GM12878 (cell line): ENCODE results near the gene ADIPOR1. TPM values are rescaled to one million over a fixed set of nuclear protein-coding genes. Genes with fewer than 3 reads are reported as not detected.

Experiments
- ATAC-seq: fragments of 200-7000 bp; cut with Tn5 transposase; 3 replicates; pipeline ENCODE4 v1.9.1; 2020; ENCODE audit warnings: mild to moderate bottlenecking, moderate library complexity
- BruUV-seq: library from RNA; stranded (reverse); fragments of 400-500 nt; replicated peaks from 2 replicates; lab custom pipeline; 2021; lab: Mats Ljungman, UMichigan
- CTCF ChIA-PET: fragments of 300-600 bp; sonication (Branson Sonifier 250); formaldehyde crosslinking; extraction: SDS; loops from one replicate; lab custom pipeline; 2021; ENCODE audit warnings: inconsistent platforms; lab: Yijun Ruan, JAX
- POLR2A ChIA-PET: fragments of 350-600 bp; formaldehyde crosslinking; extraction: SDS; loops from one replicate; lab custom pipeline; 2021; ENCODE audit warnings: inconsistent platforms; lab: Charles Lee
- RAD21 ChIA-PET: fragments of 300-600 bp; sonication (Branson Sonifier 250); formaldehyde crosslinking; loops from one replicate; lab custom pipeline; 2023; ENCODE audit warnings: antibody characterized with exemption; ENCODE audit not compliant: unreplicated experiment; lab: Charles Lee
- SMC1A ChIA-PET: fragments of 300-600 bp; sonication (Branson Sonifier 250); formaldehyde crosslinking; loops from one replicate; lab custom pipeline; 2023; ENCODE audit not compliant: unreplicated experiment, uncharacterized antibody; lab: Charles Lee
- DNase-seq: peaks from one replicate; pipeline ENCODE4 v3.0.0-alpha.2; 2011; ENCODE audit warnings: low read depth, low spot score
- FAIRE-seq: peaks from 3 replicates; lab custom pipeline; 2011; peaks lifted over from hg19 to GRCh38; lab: Jason Lieb, UNC
- H2AFZ ChIP-seq: 2 replicates; pipeline ENCODE4 v1.6.0; 2011; ENCODE audit warnings: low read depth, low read length, control low read depth; ENCODE audit not compliant: control insufficient read depth
- H3K27ac ChIP-seq: 2 replicates; pipeline ENCODE4 v1.5.1; 2011; ENCODE audit warnings: control low read depth; ENCODE audit not compliant: control insufficient read depth, insufficient read depth
- H3K27me3 ChIP-seq, 2 experiments: replicated peaks in 1 of 2; 2 replicates each; pipeline versions ENCODE4 v1.6.0 to v1.6.1; 2011; ENCODE audit warnings: low read length in 1 of 2; ENCODE audit not compliant: control insufficient read depth in 2 of 2, insufficient read depth in 2 of 2
- H3K36me3 ChIP-seq, 2 experiments: 2 replicates each; pipeline ENCODE4 v1.5.1; 2011; ENCODE audit warnings: low read length in 1 of 2; ENCODE audit not compliant: control insufficient read depth in 2 of 2, insufficient read depth in 2 of 2
- H3K4me1 ChIP-seq: 2 replicates; pipeline ENCODE4 v1.6.1; 2011; ENCODE audit warnings: mild to moderate bottlenecking, low read length, moderate library complexity, mixed read lengths; ENCODE audit not compliant: control insufficient read depth, insufficient read depth
- H3K4me2 ChIP-seq: 2 replicates; pipeline ENCODE4 v1.6.0; 2011; ENCODE audit warnings: control low read depth; ENCODE audit not compliant: control insufficient read depth, insufficient read depth
- H3K4me3 ChIP-seq: fragments of 200-600 bp; sonication (generic); 2 replicates; pipeline ENCODE4 v1.5.1; 2016
- H3K79me2 ChIP-seq: 2 replicates; pipeline ENCODE4 v1.6.0; 2011; ENCODE audit warnings: low read length; ENCODE audit not compliant: control insufficient read depth, insufficient read depth
- H3K9ac ChIP-seq: 2 replicates; pipeline ENCODE4 v1.8.0; 2011; ENCODE audit warnings: low read length, control low read depth, mixed read lengths; ENCODE audit not compliant: control insufficient read depth, insufficient read depth
- H3K9me3 ChIP-seq: replicated peaks from 3 replicates; pipeline ENCODE4 v1.5.1; 2011; ENCODE audit warnings: mild to moderate bottlenecking, low read length; ENCODE audit not compliant: control insufficient read depth, insufficient read depth
- H4K20me1 ChIP-seq: 2 replicates; pipeline ENCODE4 v1.6.0; 2011; ENCODE audit not compliant: control insufficient read depth, insufficient read depth
- BCL11A ChIP-seq: IDR thresholded peaks from 2 replicates; pipeline ENCODE4 v1.6.1; 2011; ENCODE audit warnings: low read depth, low read length
- BRCA1 ChIP-seq: IDR thresholded peaks from 2 replicates; pipeline ENCODE4 v1.6.1; 2011; ENCODE audit warnings: low read depth, low read length, improper control_type of control experiment
- DPF2 ChIP-seq: fragments of 450-650 bp; IDR thresholded peaks from 2 replicates; pipeline ENCODE4 v1.6.1; 2017; ENCODE audit warnings: mild to moderate bottlenecking
- ESRRA ChIP-seq: IDR thresholded peaks from 2 replicates; pipeline ENCODE4 v1.6.1; 2012; ENCODE audit warnings: mild to moderate bottlenecking, low read length, improper control_type of control experiment
- PAX8 ChIP-seq: fragments of 450-650 bp; IDR thresholded peaks from 2 replicates; pipeline ENCODE4 v1.6.1; 2017; ENCODE audit warnings: mild to moderate bottlenecking, moderate library complexity
- RBBP5 ChIP-seq: fragments of 200-600 bp; sonication (generic); conservative IDR thresholded peaks from 2 replicates; pipeline ENCODE4 v1.6.1; 2016
- RFX5 ChIP-seq: IDR thresholded peaks from 2 replicates; pipeline ENCODE4 v1.6.1; 2011; ENCODE audit warnings: low read depth, low read length, improper control_type of control experiment
- ZBTB40 ChIP-seq: fragments of 450-650 bp; IDR thresholded peaks from 2 replicates; pipeline ENCODE4 v1.6.1; 2016; ENCODE audit warnings: mild to moderate bottlenecking, moderate library complexity, borderline replicate concordance
- WGBS: methylation state at CpG from one replicate; pipeline ENCODE4 v1.1.6; 2016; ENCODE audit warnings: low lambda C conversion rate; ENCODE audit not compliant: insufficient replicate concordance, insufficient coverage; ENCODE audit errors: missing lambda C conversion rate; 5-methylcytosine and 5-hydroxymethylcytosine counted together
- in situ Hi-C: fragments of 300-500 bp; cut with MboI; formaldehyde crosslinking; loops from 9 replicates; pipeline ENCODE4 v1.14.3; 2018; ENCODE audit warnings: mixed read lengths
- intact Hi-C: fragments of 100-400 bp; cut with micrococcal nuclease; formaldehyde crosslinking; loops from one replicate; pipeline ENCODE4 v1.14.2; 2022; ENCODE audit not compliant: unreplicated experiment
- polyA plus RNA-seq, 11 experiments: library from polyadenylated mRNA; depleted of rRNA in 4 of 11; unstranded in 6 of 11; stranded (reverse) in 5 of 11; fragments of >200 nt; fragmentation: Nextera tagmentation in 4 of 11; fragmentation: Illumina TruSeq in 1 of 11; extraction: Ambion mirVana in 4 of 11; extraction: Trizol in 1 of 11; gene quantifications; 1 replicate in 1 of 11; 2 replicates in 10 of 11; pipeline versions ENCODE4 v1.2.1 to v1.2.3, GENCODE V29; 2011 to 2016; ENCODE audit warnings: inconsistent platforms in 2 of 11, missing spikeins in 2 of 11, low read depth in 1 of 11
- total RNA-seq, 4 experiments: library from RNA; depleted of rRNA in 3 of 4; stranded (reverse); fragments of >200 nt in 3 of 4; fragmentation: Illumina TruSeq in 1 of 4; extraction: Trizol in 1 of 4; gene quantifications; 2 replicates each; pipeline versions ENCODE4 v1.2.1 to v1.2.3, GENCODE V29; 2013 to 2021

ADIPOR1 gene
- total and polyA plus RNA-seq, 10 of the 15 experiments (the other 5 are each of a cell fraction or from before 2014, with no cell fraction given) = 18.4 to 122 (median 65.6) TPM

GRCh38 chr1:203001986-203002385, 43.9 kb upstream of the ADIPOR1 start:
- in situ Hi-C loops (no loop called here), intact Hi-C loops (loop anchor here (10.0 kb wide), 1 partner anchor 197 kb away; the partner anchor contains the start of gene KDM5B)
- ATAC-seq (no peak), FAIRE-seq (no peak)
- 83% methylated on average over 9 of the region's 9 CpGs for WGBS
- Histone ChIP-seq H3K9ac (no peak overlapping the region), H2AFZ (peak overlapping the region; percentile 19; the same call in 1 of the 2 replicates), H4K20me1 (no peaks in the 10 kb centered on the region), H3K4me1 (peaks cover 11% of the 10 kb centered on the region), H3K27me3 (no peaks in the 10 kb centered on the region), H3K9me3 (no peaks in the 10 kb centered on the region), H3K27ac (no peak overlapping the region)
- no TSS peak for BruUV-seq
- ChIA-PET CTCF (no interaction called here), POLR2A (no interaction called here)
- TF ChIP-seq BRCA1 (no peak), BCL11A (no peak), ESRRA (no peak), DPF2 (no peak), RFX5 (no peak), RBBP5 (no peak)
- TF ChIP-seq, all 136 proteins: peak for 0
- SMC1A ChIA-PET = no interaction called here
- Histone ChIP-seq H3K4me2 (no peak overlapping the region), H3K79me2 (no peaks in the 10 kb centered on the region), H3K4me3 (no peak overlapping the region), H3K36me3 (no peaks in the 10 kb centered on the region)
- no peak for DNase-seq
- RAD21 ChIA-PET = no interaction called here

GRCh38 chr1:203000217-203000944, 42.3 kb upstream of the ADIPOR1 start:
- Histone ChIP-seq H2AFZ (peak overlapping the region; percentile 98; the same call in 1 of the 2 replicates), H3K27ac (no peak overlapping the region), H3K4me3 (no peak overlapping the region), H3K79me2 (no peaks in the 10 kb centered on the region), H3K9me3 (no peaks in the 10 kb centered on the region), H3K36me3 (no peaks in the 10 kb centered on the region), H3K4me2 (0 out of 2 replicates have a peak overlapping the region, but pooled peaks have one; percentile 76), H4K20me1 (no peaks in the 10 kb centered on the region), H3K9ac (no peak overlapping the region), H3K27me3 (no peaks in the 10 kb centered on the region), H3K4me1 (peaks cover 6% of the 10 kb centered on the region; the same call in 1 of the 2 replicates)
- DNase-seq (no peak), ATAC-seq (peak; percentile 70), FAIRE-seq (no peak)
- in situ Hi-C loops (no loop called here), intact Hi-C loops (loop anchor here (10.0 kb wide), 1 partner anchor 196 kb away; the partner anchor contains the start of gene KDM5B)
- ChIA-PET POLR2A (no interaction called here), RAD21 (interaction anchor here (0.6 to 2.3 kb wide), 5 partner anchors 79 to 658 kb away, joined by 3 to 7 read pairs (median 3); partner anchors contain the start of gene UBE2T), CTCF (interaction anchor here (0.6 to 3.7 kb wide), 24 partner anchors 7 to 518 kb away, joined by 3 to 17 read pairs (median 4); partner anchors contain the start of genes KLHL12, PPFIA4 and TMEM183A), SMC1A (interaction anchor here (0.8 to 2.0 kb wide), 6 partner anchors 8 to 239 kb away, joined by 3 to 9 read pairs (median 4); no protein-coding TSS in a partner anchor)
- peak; percentile 68; the same call in 1 of the 2 replicates for TF ChIP-seq ZBTB40
- no peak for TF ChIP-seq PAX8
- BruUV-seq = no TSS peak
- 67% methylated on average over 3 of the region's 3 CpGs for WGBS
